Stimulated activated CD4-positive, alpha-beta T cell treated with anti-CD3 and anti-CD28 coated beads, Interleukin-12 subunit alpha, Interleukin-12 subunit beta, amount 100 ng/mL, for 48 hours (primary cell): ENCODE results near the gene CPED1.
"Not testable (repeated sequence)": the region's sequence is repeated elsewhere in the genome, so short reads cannot be mapped to it uniquely, and the experiment has no call there.

Experiments
- DNase-seq, 3 donors: peaks; one replicate each; pipeline ENCODE4 v3.0.0-alpha.2; 2020; ENCODE audit warnings: low read depth in 2 of 3, low spot score in 1 of 3

The CPED1 gene

DNA sequence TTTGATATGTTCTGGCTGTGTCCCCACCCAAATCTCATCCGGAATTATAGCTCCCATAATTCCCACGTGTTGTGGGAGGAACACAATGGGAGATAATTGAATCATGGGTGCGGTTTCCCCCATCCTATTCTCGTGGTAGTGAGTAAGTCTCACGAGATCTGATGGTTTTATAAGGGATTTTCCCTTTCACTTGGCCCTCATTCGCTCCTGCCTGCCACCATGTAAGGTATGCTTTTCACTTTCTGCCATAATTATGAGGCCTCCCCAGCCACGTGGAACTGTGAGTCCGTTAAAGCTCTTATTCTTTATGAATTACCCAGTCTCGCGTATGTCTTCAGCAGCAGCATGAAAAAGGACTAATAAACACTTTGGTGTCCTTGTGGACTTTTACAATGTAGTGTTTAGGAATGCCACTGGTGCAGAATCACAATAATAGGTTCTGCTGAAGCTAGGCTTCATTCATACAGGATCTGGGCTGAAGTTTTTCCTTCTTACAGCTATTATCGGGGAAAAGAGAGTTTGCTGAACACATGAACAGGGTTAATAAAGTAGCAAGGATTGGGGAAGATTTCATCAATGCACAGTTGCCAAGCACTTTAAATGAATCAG is 74.3 kb downstream of the CPED1 start:
- no peak for DNase-seq

DNA sequence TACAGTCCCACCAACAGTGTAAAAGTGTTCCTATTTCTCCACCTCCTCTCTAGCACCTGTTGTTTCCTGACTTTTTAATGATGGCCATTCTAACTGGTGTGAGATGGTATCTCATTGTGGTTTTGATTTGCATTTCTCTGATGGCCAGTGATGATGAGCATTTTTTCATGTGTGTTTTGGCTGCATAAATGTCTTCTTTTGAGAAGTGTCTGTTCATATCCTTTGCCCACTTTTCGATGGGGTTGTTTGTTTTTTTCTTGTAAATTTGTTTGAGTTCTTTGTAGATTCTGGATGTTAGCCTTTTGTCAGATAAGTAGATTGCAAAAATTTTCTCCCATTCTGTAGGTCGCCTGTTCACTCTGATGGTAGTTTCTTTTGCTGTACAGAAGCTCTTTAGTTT is 79.2 kb downstream of the CPED1 start:
- DNase-seq: not testable (repeated sequence)

DNA sequence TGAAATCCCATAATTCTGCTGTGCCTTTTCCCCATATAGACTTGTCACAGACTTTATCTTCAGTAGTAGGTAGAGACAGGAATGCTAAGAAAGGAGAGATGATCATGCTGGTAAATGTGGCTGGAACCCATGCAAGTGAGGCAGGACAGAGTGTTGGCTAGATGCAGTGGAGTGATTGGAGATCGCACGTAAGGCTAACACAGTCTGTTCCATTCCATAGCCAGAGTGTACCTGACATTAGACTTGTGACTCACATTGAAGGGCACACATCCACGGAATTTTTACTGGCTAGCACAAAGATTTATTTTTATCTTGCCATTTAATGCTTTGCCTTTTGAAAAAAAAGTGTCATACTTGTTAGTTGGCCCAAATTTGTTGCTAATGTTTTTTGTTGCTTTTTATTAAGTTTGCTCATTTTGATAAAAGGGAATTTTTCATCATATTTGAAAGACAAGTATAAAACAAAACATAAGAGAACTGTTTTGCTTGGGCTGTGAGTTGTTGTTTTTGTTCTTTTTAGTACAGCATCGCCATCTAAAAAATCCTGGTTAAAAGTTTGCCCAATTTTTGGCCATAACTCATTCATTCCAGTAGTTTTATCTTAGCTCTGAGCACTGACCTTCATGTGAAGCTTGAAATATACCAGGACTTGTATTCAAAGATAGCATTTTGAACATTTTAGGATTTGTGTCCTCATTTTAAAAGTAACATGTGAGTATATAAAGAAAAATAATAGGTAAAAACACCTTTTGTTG is 81.0 kb downstream of the CPED1 start:
- DNase-seq: no peak

DNA sequence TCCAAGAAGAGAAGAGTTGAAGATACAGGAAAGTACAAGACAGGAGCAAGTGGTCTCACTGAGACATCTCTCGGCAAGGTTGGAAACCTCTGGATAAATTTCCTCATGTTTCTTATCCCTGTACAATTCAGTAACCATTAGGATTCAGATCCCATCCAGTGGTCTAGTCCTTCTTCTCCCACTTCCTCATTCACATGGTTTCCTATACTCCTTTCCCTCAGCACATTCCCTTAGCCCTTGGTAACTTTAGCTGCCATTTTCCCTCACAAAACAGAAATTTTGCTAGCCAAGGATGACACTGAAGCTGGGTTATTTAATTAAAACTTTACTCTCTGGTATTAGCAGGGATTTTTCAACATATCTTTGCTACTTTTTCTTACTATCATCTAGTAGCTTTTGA is 82.6 kb downstream of the CPED1 start:
- no peak for DNase-seq

DNA sequence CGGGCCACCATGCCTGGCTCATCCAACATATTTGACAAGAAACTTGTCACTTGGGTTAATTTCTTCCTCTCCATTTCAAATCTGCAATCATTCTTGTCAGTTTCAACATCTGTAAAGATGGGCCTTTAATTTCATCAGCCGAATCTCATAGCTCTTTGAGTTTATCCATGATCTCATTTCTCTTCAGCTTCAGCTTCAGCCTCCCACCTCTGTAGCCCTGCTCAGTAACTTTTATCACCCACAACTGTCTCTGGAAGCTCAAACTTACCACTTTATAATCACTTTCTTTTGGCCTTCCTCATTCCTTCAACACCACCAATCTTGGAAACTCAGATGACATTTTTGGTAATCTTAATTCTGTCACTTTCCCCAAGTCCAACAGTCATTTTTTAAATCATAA is 83.2 kb downstream of the CPED1 start:
- DNase-seq: no peak

DNA sequence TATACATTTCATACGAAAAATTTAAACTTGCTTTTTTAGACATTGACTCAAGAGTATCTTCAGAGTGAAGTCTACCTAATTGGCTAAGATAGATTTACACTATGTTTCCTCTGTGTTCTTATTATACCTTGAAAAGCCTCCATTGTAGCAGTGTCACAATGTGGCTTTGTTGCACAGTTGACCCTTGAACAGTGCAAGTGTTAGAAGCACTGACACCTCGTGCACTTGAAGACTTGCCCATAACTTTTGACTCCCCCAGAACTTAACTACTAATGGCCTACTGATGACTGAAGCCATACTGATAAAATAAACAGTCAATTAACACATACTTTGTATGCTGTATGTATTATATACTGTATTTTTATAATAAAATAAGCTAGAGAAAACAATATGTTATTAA is 84.3 kb downstream of the CPED1 start:
- DNase-seq: no peak

DNA sequence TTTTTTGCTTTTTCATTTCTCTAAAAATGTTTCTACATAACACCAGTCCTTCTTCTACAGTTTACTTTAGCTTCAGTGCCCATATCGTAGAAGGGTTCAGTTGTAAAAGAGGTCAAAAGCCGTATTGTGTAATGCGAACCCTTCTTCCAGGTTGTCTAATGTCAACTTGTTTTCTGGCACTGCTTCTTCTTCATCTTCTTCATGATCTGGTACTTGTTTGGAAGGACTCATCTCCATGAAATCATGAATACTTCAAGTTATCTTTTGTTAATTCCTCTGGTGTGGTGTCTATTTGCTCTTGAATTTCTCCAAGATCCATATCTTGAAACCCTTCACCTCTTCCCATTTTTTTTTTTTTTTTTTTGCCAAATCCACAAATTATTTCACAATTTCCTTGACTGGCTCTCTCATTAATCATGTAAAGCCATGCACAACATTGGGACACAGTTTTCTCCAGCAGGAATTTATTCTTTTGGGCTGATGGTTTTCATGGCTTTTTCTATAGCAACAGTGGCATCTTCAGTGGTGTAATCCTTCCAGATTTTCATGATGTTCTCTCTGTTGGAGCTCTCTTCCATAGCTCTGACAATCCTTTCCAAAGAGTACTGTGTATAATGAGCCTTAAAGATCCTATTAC is 85.1 kb downstream of the CPED1 start:
- no peak for DNase-seq

DNA sequence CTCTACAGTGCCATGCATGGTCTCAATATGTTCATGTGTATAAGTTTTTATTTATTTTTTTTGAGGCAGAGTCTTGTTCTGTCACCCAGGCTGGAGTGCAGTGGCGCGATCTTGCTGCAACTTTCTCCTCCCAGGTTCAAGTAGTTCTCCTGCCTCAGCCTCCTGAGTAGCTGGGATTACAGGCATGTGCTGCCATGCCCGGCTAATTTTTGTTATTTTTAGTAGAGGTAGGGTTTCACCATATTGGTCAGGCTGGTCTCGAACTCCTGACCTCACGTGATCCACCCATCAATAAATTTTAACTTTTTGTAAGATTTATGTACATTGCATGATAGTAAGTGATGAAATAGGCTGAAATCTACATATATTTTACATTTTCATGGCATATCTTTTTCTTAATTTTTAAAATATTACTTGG is 86.9 kb downstream of the CPED1 start:
- DNase-seq: not testable (repeated sequence)

DNA sequence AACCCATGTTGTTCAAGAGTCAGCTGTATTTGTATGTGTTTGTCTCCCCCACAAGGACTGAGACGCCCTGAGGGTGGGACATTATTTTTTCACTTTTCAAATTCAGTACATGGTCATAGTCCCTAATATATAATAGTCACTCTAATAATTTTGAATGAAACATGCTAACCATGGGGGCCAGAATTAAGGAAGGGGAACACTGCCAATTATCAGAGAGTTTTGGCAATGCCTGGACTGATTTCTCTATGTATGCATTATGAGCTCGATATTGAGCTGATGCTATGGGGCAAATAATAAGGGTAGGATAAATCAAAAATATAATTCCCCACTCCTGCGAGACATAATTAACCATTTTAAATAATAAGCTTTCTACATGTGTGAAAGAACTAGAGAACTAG is 87.4 kb downstream of the CPED1 start:
- DNase-seq: no peak

DNA sequence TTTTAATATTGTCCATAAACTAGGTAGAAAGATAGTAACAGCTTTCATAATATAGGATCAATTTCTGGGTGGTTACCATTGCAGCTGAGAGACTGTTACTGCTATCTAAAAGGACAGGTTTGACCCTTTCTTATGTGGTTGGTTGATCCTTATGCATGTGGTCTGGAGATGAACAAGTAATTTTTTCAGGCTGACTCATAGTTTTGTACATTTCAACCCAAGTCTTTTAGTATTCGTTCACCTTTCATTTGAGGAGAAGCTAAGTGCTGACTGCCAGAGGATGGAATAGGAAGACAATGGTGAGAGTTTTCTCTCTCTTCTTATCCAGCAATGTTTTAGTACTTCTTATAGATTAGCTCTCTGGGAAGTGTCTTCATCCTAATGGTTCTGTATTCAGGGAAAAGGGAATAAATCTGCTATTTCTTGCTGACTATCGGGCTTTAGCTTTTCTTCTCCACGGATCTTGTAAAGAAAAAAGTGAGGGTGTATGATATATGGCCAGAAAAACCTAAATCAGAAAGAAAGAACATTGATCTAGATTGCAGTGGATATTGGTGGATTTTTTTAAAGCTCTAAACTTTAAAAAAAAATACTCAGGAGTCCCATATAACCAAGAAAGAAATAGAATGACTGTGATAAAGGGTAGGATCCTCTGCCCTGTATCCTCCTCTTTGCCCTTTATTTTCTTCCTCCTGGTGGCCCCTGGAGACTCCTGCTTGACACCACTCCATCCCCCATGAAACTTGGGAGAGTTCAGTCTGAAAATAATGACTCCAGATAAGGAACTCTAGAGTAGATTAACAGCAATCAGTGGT is 88.0 kb downstream of the CPED1 start:
- DNase-seq: no peak

DNA sequence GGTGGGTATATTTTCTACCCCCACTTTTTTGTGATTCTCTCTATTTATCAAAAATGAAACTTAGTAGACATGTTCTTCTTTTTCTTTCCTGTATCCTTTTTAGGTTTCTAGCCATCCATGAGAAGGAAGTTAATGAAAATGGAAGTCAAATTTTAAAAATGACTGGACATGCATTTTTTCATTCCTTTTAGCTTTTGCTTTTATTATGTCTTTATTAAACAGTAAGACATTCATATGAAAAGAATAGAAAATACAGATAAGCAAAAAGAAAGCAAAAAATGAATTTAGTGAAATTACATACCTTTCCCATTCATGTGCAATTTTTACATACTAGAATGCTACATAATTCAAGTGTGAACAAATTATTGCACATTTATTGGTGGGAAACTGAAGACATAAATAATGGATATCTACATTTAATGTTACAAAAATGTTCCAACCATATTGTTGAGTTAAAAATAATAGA is 88.7 kb downstream of the CPED1 start:
- DNase-seq: no peak

DNA sequence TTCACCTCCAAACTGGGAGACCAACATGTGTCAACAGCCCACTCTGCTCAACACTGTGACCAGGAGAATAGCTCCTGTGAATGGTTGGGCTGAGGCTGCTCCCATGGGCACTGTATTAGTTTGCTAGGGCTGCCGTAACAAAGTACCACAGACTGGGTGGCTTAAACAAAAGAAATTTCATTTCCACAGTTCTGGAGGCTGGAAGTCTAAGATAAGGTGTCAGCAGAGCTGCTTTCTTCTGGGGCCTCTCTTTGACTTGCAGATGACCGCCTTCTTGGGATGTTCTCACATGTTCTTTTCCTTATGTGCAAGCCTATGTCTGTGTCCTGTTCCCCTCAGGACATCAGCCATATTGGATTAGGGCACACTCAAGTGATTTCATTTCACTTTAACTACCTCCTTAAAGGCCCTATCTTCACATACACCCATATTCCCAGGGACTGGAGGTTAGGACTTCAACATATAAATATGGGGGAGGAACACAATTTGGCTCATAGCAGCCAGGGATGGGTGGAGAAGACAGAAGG is 90.3 kb downstream of the CPED1 start:
- no peak for DNase-seq

DNA sequence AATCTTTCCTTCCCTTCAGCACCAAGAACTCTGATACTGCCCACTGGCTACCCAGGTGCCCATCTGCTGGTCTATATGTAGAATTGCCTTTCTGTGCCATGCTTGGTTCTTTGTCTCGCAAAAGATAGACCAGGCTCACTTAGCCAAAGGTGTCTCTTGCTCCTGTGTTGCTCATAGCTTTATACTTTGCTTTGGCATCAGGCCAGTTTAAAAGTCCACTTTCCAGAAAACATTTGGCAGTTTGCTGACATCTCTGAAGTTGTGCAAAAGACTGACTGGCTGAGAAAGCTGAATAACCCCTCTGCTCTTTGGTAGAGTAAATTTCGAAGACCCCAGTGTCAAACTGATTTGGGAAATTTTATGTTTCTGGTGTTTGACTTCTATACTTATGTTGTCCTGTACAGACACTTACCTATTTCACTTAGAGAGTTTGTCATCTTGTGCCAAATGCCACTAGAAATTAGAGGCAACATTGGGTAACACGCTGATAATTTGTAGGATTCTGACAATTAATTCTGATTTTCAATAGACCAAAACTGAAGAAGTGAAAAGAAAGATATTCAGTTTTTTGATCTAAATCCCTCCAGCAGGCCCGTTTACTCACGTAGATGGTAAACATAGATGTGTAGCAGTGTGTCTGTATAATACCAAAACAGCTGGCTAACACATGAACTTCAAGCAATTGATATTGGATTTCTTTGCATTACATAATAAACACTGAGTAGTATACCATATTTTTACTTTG is 91.1 kb downstream of the CPED1 start:
- DNase-seq: no peak

DNA sequence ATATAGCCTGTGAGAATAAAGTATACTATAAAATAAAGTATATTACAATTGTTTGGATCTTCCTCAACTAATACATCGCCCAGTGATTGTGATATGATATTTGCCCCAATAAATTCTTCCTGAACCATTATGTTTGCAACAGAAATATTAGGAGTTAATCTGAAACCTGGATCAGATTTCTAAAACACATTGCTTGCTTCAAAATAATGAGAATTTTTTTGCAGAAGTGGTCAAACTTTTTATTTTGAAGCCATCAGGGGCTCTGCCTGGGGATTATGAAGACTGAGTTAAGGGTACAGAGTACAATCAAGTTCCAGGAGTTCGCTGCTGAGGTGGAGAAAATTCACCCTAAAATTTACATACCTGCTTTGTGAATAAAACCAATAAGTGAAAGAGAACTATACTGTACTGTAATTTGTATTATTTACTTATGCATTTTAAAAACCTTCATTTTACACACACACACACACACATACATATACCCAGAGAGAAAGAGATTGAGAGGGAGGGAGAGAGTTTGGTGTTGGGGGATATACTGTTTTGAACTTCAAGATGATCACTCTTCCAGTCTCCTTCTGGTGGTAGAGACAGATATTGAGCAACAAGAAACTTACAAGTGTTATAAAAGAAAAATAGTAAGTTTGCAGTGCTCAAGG is 91.9 kb downstream of the CPED1 start:
- DNase-seq: no peak

DNA sequence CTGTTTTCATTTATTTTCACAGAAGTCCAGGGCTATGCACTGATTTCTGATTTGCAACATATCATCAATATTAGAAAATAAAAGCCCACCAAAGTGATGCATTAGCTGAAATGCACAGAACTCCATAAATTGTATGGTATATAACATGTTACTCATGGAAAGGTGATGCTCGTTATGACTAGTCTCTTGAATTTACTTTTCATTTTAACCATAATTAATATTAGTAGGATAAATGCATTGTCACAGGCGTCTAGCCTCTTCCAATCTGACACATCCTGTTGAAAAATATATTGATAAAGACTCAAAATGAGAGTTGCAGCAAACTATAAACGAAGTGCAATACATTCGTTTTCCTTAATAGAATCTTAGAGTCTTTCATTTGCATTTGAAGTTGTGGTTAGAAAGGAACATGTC is 92.4 kb downstream of the CPED1 start:
- no peak for DNase-seq

DNA sequence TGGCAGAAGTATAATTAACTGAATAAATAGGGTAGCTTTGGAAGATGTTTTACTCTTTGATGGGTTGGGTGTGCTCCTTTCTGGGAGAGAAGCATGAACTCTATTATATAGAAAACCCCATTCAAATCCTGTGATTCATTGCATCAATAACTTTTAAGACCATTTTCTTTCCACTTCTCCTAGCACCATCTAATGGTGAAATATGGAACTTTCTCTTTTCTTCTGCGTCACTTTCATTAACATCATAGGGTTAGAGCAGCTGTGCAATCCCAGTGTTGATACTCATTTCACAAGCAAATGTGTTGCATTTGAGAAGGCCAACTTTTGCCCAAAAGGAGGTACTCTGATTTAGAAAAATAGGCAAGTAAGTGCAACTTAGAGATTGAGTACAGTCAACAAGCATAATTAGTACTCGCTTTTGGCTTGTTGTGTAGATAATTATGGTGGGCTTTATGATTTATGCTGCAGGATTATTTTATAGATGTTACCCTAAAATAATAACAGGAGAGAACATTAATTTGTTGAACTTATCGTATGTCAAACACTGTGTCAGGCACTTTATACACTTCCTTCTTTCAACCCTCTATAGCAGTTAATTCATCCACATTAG is 92.9 kb downstream of the CPED1 start:
- DNase-seq: peak in 1 of 3 donors; percentile 1

DNA sequence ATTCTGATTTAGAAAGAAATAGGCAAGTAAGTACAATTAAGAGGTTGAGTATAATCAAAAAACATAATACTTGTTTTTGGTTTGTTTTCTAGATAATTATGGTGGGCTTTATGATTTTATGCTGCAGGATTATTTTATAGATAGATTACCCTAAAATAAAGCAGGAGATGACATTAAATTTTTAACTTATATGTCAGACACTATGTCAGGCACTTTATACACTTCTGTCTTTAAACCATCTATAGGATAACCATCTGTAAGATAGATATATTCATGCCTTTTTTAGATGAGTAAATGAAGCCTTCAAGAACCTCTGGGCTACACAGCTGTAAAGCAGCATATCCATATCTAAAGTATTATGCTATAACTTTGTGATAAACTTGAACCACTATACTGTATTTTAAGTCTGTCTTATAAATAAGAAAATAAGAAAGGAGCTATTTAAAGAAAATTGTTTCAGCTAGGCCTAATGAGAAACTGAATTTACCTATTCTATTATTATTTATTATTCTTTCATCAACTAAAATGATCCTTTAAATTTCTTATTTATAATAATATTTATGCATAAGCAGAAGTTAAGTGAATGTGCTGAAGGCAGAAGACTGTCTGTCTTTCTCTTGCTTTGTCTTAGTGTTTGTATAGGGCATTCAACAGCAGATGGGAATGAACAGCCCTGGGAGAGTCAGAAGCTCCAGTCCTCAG is 94.0 kb downstream of the CPED1 start:
- no peak for DNase-seq

DNA sequence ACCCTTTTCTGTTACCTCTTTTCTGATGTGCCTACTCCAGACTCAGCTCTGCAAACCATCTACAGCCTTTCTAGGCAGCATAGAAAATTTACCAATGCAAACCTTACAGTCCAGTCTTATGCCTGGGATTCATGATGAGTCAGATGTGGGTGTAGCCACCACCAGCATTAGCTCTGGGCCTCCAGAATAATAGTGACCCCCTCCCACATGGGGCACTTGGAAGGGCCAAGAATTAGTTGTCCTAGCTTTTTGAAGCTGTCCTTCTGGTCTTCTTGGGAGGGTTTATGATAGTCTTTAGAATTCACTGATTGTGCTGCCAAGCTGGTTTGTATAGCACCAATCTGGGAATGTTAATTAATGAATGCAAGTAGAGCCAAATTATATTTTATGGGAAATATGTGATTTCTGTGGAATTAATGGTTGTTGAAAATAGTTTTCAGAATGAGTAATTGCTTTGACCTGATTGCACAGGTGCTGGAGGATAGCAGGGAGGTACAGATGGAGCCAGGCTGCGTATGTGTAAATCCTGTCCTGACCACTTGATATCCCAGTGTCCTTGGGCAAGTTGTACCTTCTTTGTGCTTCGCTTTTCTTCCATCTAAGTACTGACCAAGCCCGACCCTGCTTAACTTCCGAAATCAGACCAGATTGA is 94.8 kb downstream of the CPED1 start:
- DNase-seq: no peak
